NCI-H2227 (cell line): Measurements from ENCODE around the gene SPC24.
"Not testable (repeated sequence)": the region's sequence is repeated elsewhere in the genome, so short reads cannot be mapped to it uniquely, and the experiment has no call there.

ENCODE experiments used
- DNase-seq: peaks from one replicate; lab custom pipeline; 2025; ENCODE audit not compliant: unreplicated experiment; lab: John Stamatoyannopoulos, UW

SPC24 gene

DNA sequence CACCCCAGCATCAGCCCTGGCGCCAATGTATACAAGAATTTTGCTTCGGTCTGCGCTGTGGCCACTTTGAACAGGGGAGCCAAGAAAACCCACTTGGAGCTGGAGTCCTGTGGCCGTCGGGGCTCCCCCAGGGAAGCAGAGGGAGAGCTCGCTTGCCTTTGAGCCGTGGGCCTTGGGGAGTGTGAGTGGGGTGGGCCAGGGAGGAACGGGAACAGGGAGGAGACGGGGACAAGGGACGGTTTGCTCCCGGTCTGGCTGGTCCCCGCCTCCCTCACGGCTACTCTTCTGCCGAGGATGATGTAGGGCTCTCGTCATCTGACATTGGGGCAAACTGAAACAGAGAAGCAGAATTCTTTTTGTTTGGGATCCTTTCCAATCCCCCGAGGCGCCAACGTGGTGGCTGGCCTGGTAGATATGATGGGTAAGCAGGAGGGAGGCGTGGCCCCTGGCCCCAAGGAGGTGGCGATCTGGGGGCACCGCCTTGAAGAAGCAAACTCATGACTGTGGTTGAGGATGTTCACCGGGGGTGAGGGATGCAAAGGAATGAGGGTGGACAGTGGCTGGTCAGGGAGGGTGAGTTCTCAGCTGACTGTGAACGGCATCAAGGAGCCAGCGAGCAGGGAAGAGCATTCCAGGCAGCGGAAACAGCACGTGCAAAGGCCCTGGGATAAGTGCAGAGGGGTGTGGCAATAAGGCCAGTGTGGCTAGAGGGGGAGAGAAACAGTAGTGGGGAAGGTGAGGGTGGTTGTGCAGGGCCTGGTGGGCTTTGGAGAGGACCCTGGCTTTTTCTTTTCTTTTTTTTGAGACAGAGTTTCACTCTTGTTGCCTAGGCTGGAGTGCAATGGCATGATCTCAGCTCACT is 10.9 kb upstream of the SPC24 start:
- DNase-seq, result no peak

GRCh38 chr19:11165486-11166030 is 10.0 kb upstream of the SPC24 start:
- no peak for DNase-seq

DNA sequence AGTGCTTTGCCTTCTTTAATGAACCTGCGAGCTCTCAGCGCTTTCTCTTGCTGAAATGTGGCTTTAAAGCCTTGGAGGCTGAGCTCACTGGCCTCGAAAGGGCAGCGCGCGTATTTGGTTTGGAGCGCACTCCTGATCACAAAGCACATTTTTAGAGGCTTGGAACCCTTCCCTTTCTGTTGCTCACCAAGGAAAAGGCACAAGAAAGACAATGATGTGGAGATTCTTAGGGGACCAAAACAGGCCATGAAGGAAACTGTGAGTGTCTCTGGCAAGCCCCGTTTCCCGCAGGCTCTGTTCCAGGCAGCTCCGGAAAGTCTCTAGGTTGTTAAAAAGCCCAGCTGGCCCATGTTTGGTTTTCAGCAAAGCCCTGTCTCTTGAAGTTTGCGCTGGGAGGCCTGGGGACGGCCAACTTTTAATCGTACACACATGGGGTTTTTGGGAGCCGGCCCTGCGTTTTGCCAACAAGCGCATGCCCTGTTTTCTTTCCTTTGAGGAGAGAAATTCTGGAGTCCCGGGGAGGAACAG is 9.4 kb upstream of the SPC24 start:
- no peak for DNase-seq

GRCh38 chr19:11164296-11164695 is 8.7 kb upstream of the SPC24 start:
- DNase-seq, result no peak

- not testable (repeated sequence) for DNase-seq
Observed at GRCh38 chr19:11160440-11160768, 4.8 kb upstream of the SPC24 start.

- DNase-seq, result no peak
Observed at GRCh38 chr19:11159598-11160439, 4.2 kb upstream of the SPC24 start.

DNA sequence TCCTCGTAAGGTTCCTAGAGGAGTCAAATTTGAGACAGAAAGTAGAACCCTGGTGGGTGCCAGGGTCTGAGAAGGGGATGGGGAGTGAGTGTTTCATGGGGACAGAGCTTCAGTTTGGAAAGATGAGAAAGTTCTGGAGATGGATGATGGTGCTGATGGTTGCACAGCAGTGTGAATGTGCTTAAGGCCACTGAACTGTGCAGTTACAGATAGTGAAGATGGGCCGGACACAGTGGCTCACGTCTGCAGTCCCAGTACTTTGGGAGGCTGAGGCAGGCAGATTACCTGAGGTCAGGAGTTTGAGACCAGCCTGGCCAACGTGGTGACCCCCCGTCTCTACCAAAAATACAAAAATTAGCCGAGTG is 917 bp downstream of the SPC24 start:
- DNase-seq, result no peak

DNA sequence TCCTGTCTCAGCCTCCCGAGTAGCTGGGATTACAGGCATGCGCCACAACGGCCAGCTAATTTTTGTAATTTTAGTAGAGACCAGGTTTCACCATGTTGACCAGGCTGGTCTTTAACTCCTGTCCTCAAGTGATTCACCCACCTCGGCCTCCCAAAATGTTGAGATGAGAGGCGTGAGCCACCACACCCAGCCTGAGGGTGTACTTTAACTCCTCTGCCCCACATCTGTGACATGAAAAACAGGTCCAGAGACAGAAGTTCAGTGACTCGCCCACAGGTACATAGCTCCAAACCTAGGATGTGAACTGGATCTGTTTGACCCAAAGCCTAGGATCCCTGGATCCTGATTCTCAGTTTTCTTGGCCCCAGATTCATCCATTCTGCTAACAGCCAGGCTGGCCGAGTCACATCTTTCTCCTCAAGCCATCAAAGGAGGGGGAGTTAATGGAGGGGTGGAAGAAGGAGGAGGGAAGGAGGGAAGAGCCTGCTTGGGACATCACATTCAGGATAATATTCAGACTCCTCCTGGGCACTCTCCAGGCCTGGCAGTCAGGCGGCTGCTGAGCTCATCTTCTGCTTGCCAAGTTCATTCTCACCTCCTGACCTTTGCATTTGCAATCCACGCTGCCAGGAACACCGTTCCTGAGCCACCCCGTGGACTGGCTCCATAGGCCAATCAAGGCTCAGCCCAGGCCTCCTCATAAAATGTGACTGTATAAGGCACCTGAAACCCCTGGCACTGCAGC is 3.1 kb downstream of the SPC24 start:
- DNase-seq, result no peak

DNA sequence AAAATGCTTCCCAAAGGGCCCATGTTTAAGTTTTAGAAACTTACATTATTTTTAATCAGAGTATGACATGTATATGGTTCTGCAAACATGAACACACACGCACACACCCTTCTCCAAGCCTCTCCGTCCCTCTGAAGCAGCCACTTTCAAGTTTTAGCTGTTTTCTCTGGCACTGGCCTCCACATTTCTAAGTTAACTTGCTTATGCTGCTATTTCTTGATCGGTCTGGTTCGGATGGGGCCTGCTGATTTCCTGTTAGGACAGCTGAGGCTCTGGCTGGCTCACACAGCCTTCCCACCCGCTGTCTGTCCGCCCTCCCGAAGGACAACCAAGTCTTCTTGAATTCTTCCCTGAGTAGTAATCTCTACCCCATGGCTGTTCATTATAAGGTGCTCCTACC is 4.4 kb downstream of the SPC24 start:
- no peak for DNase-seq

DNA sequence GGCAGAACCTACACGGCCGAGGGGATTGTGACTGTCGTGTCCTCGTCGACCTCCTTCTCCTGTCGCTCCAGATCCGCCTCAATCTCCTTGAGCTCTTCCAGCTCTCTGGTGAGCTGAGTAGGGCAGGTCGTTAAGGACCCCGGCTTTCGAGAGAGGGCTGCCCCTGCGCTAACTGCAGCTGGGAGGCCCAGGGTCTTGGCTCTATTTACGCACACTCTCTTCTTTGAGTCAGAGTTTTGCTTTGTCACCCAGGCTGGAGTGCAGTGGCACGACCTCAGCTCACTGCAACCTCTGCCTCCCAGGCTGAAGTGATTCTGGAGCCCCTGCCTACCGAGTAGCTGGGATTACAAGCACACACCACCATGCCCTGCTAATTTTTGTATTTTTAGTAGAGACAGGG is 7.6 kb downstream of the SPC24 start:
- no peak for DNase-seq

DNA sequence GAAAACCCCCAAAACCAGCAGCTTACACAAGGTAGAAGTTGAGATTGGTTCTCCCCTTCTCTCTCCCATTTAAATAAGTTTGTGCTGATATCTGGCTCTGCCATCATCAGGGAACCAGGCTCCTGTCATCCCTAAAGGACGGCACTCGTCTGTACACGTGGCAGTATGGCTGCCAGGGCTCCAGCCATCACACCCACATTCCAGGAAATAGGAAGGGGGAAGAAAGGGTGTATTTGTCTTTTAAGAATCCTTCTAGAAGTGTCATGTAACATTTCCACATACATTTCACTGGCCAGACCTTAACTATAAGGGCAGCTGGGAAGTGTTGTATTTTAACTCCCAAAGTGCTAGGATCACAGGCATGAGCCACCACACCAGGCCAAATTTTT is 10.1 kb downstream of the SPC24 start:
- DNase-seq, result no peak

- peak; percentile 17 for DNase-seq
Observed at GRCh38 chr19:11142528-11143171, 12.9 kb downstream of the SPC24 start.

- DNase-seq, result no peak
Observed at GRCh38 chr19:11141937-11142527, 13.6 kb downstream of the SPC24 start.

- no peak for DNase-seq
Observed at GRCh38 chr19:11140896-11141295, 14.7 kb downstream of the SPC24 start.

DNA sequence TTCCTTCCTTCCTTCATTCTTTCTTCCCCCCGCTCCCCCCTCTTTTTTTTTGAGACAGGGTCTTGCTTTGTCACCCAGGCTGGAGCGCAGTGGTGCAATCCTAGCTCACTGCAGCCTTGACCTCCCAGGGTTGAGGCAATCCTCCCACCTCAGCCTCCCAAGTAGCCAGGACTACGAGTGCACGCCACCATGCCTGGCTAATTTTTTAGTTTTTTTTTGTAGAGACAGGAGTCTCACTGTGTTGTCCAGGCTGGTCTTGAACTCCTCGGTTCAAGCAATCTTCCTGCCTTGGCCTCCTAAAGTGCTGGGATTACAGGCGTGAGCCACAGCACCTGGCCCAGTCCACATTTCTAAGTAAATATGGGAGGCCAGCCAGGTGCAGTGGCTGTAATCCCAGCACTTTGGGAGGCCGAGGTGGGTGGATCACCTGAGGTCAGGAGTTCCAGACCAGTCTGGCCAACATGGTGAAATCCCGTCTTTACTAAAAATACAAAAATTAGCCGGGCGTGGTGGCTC is 15.5 kb downstream of the SPC24 start:
- not testable (repeated sequence) for DNase-seq

GRCh38 chr19:11138601-11139300 is 16.8 kb downstream of the SPC24 start:
- DNase-seq, result peak; percentile 25

- DNase-seq, result peak; percentile 87
Observed at GRCh38 chr19:11137542-11138384, 17.8 kb downstream of the SPC24 start.

DNA sequence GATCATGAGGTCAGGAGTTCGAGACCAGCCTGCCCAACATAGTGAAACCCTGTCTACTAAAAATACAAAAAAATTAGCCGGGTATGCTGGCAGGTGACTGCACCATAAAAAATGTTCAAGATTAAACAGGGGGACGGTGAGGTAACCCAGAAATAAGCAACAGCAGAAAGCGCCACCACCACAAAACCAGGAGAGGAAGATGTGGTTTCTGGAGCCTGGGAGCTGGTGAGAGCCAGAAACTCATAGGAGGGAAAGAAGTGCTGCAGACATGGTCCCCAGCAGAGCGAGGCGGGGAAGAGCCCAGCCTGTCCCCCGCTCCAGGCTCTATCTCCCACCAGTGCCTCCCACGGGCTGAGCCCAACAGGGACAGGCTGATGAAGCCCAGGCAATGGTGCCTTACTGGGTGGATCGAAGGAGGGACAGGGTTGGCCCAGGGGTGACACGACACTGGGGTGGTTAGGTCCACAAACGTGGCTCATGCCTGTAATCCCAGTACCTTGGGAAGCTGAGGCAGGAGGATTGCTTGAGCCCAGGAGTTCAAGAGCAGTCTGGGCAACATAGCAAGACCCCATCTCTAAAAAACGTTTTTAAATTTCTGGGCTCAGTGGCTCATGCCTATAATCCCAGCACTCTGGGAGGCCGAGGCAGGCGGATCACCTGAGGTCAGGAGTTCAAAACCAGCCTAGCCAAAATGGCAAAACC is 19.0 kb downstream of the SPC24 start:
- no peak for DNase-seq
